Stomach (tissue), 9 donors: ENCODE results near the gene TULP1. TPM values are rescaled to one million over a fixed set of nuclear protein-coding genes. Genes with fewer than 3 reads are reported as not detected.

Source experiments
- DNase-seq, 2 donors: peaks; one replicate each; pipeline versions ENCODE4 v3.0.0 to v3.0.0-alpha.2; 2013 to 2019
- H3K27ac ChIP-seq, 5 donors: fragments of 200-600 bp in 4 of 5; sonication (generic) in 4 of 5; one replicate each; pipeline ENCODE4 v1.5.1; 2013 to 2019; ENCODE audit warnings: mild to moderate bottlenecking in 1 of 5, moderate library complexity in 1 of 5
- H3K27me3 ChIP-seq, 3 donors: fragments of 200-600 bp; sonication (generic); one replicate each; pipeline ENCODE4 v1.5.1; 2017 to 2019; ENCODE audit warnings: mixed run types in 1 of 3
- H3K36me3 ChIP-seq, 4 donors: fragments of 200-600 bp; sonication (generic); 1 replicate in 3 of 4; 2 replicates in 1 of 4; pipeline ENCODE4 v1.5.1; 2016 to 2019
- H3K4me1 ChIP-seq, 4 donors: fragments of 200-600 bp; sonication (generic); one replicate each; pipeline ENCODE4 v1.5.1; 2016 to 2019
- H3K4me3 ChIP-seq, 4 donors: fragments of 200-600 bp; sonication (generic) in 3 of 4; one replicate each; pipeline ENCODE4 v1.5.1; 2016 to 2019; ENCODE audit warnings: mild to moderate bottlenecking in 1 of 4
- H3K9me3 ChIP-seq, 4 donors: fragments of 200-600 bp; sonication (generic); one replicate each; pipeline ENCODE4 v1.5.1; 2016 to 2019
- CTCF ChIP-seq, 7 experiments: fragments of 450-650 bp in 4 of 7; fragments of 200-600 bp in 3 of 7; sonication (generic) in 3 of 7; IDR thresholded peaks; one replicate each; pipeline ENCODE4 v1.5.1; 2016 to 2019; ENCODE audit warnings: antibody characterized with exemption in 7 of 7, control low read depth in 2 of 7, mild to moderate bottlenecking in 1 of 7
- EP300 ChIP-seq: sonication (generic); formaldehyde crosslinking; IDR thresholded peaks from one replicate; pipeline ENCODE4 v1.6.1; 2017; ENCODE audit warnings: antibody characterized with exemption
- POLR2A ChIP-seq, 4 donors: fragments of 450-650 bp; IDR thresholded peaks; one replicate each; pipeline ENCODE4 v1.6.1; 2016; ENCODE audit warnings: antibody characterized with exemption in 4 of 4, control low read depth in 2 of 4, mild to moderate bottlenecking in 1 of 4, moderate library complexity in 1 of 4
- POLR2AphosphoS5 ChIP-seq, 3 donors: sonication (generic); formaldehyde crosslinking; IDR thresholded peaks; one replicate each; pipeline ENCODE4 v1.6.1; 2016; ENCODE audit warnings: antibody characterized with exemption in 3 of 3
- WGBS, 5 donors: extraction: QIAGEN DNeasy Blood & Tissue Kit in 3 of 5; methylation state at CpG; one replicate each; pipeline versions ENCODE4 v1.1.5 to v1.1.7; 2013 to 2018; 5-methylcytosine and 5-hydroxymethylcytosine counted together
- intact Hi-C: fragments of 100-400 bp; cut with DNase I; formaldehyde crosslinking; loops from one replicate; pipeline ENCODE4 v1.15.1; 2023; ENCODE audit warnings: low total_unique reads
- polyA plus RNA-seq, 3 donors: library from polyadenylated mRNA; stranded (reverse); fragments of 200-250 nt; gene quantifications; one replicate each; pipeline ENCODE4 v1.2.3, GENCODE V29; 2013
- total RNA-seq, 5 donors: library from RNA; depleted of rRNA; stranded (reverse); fragments of >200 nt; gene quantifications; one replicate each; pipeline versions ENCODE4 v1.1.0 to v1.2.3, GENCODE V29; 2014 to 2016
- donor health status: healthy with polysubstance abuse.
- donor health status: Bipolar disorder and iron deficiency.
- donor health status: healthy.

Gene TULP1
- total and polyA plus RNA-seq, 8 donors: 0.05 TPM; not detected in 7

- Histone ChIP-seq H3K27me3 (peaks cover 0 to 54% (median 9%) of the 10 kb centered on the region in 3 donors), H3K4me1 (peaks cover under 1 to 5% (median 2%) of the 10 kb centered on the region in 4 donors), H3K9me3 (no peaks in the 10 kb centered on the region), H3K4me3 (no peak overlapping the region), H3K36me3 (no peaks in the 10 kb centered on the region), H3K27ac (no peak overlapping the region)
- intact Hi-C loops: no loop called here
- TF ChIP-seq POLR2AphosphoS5 (IDR thresholded peaks at IDR 0.05) (no peak), POLR2A (IDR thresholded peaks at IDR 0.05) (no peak), EP300 (no peak), CTCF (IDR thresholded peaks at IDR 0.05) (no peak)
- DNase-seq: no peak
- 32 to 56% (median 55%) methylated on average over 5 to 15 of the region's 15 CpGs for WGBS, 5 donors
Observed at GRCh38 chr6:35503534-35503933, 9.2 kb downstream of the TULP1 start.

GRCh38 chr6:35501784-35502183 is 10.9 kb downstream of the TULP1 start:
- Histone ChIP-seq H3K9me3 (no peaks in the 10 kb centered on the region), H3K4me1 (peaks cover 13 to 16% (median 14%) of the 10 kb centered on the region in 4 donors), H3K36me3 (no peaks in the 10 kb centered on the region), H3K27me3 (peaks cover 0 to 62% (median 19%) of the 10 kb centered on the region in 3 donors), H3K4me3 (no peak overlapping the region), H3K27ac (no peak overlapping the region)
- no peak for DNase-seq
- 81 to 100% (median 93%) methylated on average over 2 of the region's 2 CpGs for WGBS, 5 donors
- no peak for TF ChIP-seq POLR2A (IDR thresholded peaks at IDR 0.05)
- intact Hi-C loops: no loop called here

GRCh38 chr6:35500782-35501181 is 11.9 kb downstream of the TULP1 start:
- intact Hi-C loops: no loop called here
- H3K27ac ChIP-seq: no peak overlapping the region
- H3K4me1 ChIP-seq: peaks cover 13 to 24% (median 18%) of the 10 kb centered on the region in 4 donors
- WGBS, 5 donors: 74 to 79% (median 79%) methylated on average over 6 of the region's 6 CpGs
- no peak for TF ChIP-seq POLR2A (IDR thresholded peaks at IDR 0.05)
- no peak for TF ChIP-seq POLR2AphosphoS5 (IDR thresholded peaks at IDR 0.05)
- TF ChIP-seq EP300: no peak
- TF ChIP-seq CTCF (IDR thresholded peaks at IDR 0.05): no peak
- H3K27me3 ChIP-seq: peaks cover 0 to 62% (median 19%) of the 10 kb centered on the region in 3 donors
- no peak overlapping the region for H3K4me3 ChIP-seq
- no peaks in the 10 kb centered on the region for H3K9me3 ChIP-seq
- no peak for DNase-seq
- H3K36me3 ChIP-seq: no peaks in the 10 kb centered on the region

DNA sequence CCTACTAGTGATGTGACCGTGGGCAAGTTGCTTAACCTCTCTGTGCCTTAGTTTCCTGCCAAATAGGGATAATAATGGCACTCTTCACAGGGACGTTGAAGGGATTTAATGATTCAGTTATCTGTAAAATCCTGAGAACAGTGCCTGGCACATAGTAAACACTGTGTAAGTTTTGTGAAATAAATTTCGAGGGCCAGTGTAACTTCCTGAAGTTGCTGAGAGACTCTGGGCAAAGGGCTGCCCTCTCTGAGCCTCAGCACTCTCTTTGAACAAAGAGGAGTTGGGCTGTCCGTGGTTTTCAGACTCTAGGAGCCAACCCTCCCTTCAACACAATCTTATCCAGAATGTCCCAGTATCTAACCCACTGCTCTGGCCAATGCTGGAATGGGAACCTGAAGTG is 13.3 kb downstream of the TULP1 start:
- WGBS, 5 donors: 69 to 83% (median 80%) methylated on average over 4 of the region's 4 CpGs
- TF ChIP-seq EP300 (no peak), POLR2A (IDR thresholded peaks at IDR 0.05) (no peak), CTCF (IDR thresholded peaks at IDR 0.05) (no peak), POLR2AphosphoS5 (IDR thresholded peaks at IDR 0.05) (no peak)
- DNase-seq: no peak

DNA sequence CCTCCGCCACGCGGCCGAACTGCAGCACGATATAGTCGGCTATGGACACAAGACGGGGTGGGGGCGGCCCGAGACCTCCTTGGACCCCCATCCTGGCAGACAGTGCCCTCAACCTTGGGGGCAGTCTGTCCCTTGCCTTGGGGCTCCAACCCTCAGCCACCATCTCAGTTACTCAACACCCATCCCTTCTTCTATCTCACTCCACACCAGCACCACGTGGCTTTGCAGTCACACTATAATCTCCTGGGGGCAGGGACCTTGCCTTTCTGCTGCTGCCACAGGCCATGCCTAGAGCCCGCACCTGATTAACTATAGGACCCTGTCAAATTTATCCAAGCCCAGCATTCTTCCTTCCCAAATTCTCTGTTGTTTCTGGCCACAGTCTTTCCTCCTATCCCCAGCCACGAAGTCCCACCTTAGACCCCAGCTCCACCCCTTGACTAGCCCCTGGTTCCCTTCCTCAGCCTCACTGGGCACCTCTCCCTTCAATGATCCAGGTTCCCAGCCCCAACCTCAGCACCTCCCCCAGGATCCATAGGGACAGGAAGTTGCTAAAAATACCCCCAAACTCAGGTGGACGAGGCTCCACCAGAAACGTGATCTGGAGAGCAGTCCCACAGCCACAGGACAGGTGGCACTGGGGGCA is 14.2 kb downstream of the TULP1 start:
- 49 to 59% (median 50%) methylated on average over 14 of the region's 14 CpGs for WGBS, 5 donors
- Histone ChIP-seq H3K36me3 (no peaks in the 10 kb centered on the region), H3K27me3 (peaks cover 0 to 44% (median 16%) of the 10 kb centered on the region in 3 donors), H3K27ac (peak overlapping the region; percentile 11 to 98 (median 98)), H3K4me3 (peak overlapping the region; percentile 65 to 99 (median 89)), H3K9me3 (no peaks in the 10 kb centered on the region), H3K4me1 (peaks cover 31 to 46% (median 40%) of the 10 kb centered on the region in 4 donors)
- TF ChIP-seq EP300 (no peak), CTCF (IDR thresholded peaks at IDR 0.05) (no peak), POLR2AphosphoS5 (IDR thresholded peaks at IDR 0.05) (no peak), POLR2A (IDR thresholded peaks at IDR 0.05) (no peak)
- DNase-seq: no peak
- intact Hi-C loops: no loop called here

More for the DNA sequence above, 13.3 kb downstream of the TULP1 start:
- H3K36me3 ChIP-seq: no peaks in the 10 kb centered on the region
- H3K4me1 ChIP-seq: peaks cover 27 to 38% (median 32%) of the 10 kb centered on the region in 4 donors
- H3K4me3 ChIP-seq: no peak overlapping the region
- no peaks in the 10 kb centered on the region for H3K9me3 ChIP-seq
- peaks cover 0 to 52% (median 19%) of the 10 kb centered on the region in 3 donors for H3K27me3 ChIP-seq
- intact Hi-C loops: no loop called here
- H3K27ac ChIP-seq: no peak overlapping the region
